Glutamatergic neuron (in vitro differentiated cells): ENCODE results near the gene MIPEP. TPM values are rescaled to one million over a fixed set of nuclear protein-coding genes. Genes with fewer than 3 reads are reported as not detected.

ENCODE experiments used
- DNase-seq: peaks from one replicate; pipeline ENCODE4 v3.0.0; 2022
- H3K27ac Mint-ChIP-seq: one replicate; pipeline ENCODE4 v1.8.0; 2020; ENCODE audit warnings: mild to moderate bottlenecking, mixed read lengths, inconsistent platforms; ENCODE audit not compliant: unreplicated experiment
- H3K27me3 Mint-ChIP-seq: one replicate; pipeline ENCODE4 v1.8.0; 2020; ENCODE audit warnings: mild to moderate bottlenecking, moderate library complexity, mixed read lengths, inconsistent platforms; ENCODE audit not compliant: unreplicated experiment
- H3K36me3 Mint-ChIP-seq: one replicate; pipeline ENCODE4 v1.8.0; 2020; ENCODE audit warnings: mild to moderate bottlenecking, mixed read lengths, inconsistent platforms; ENCODE audit not compliant: unreplicated experiment
- H3K4me1 Mint-ChIP-seq: one replicate; pipeline ENCODE4 v1.8.0; 2020; ENCODE audit warnings: mild to moderate bottlenecking, low read depth, mixed read lengths, inconsistent platforms; ENCODE audit not compliant: unreplicated experiment
- H3K4me3 Mint-ChIP-seq: one replicate; pipeline ENCODE4 v1.8.0; 2020; ENCODE audit warnings: mild to moderate bottlenecking, mixed read lengths, inconsistent platforms; ENCODE audit not compliant: unreplicated experiment
- H3K9me3 Mint-ChIP-seq: one replicate; pipeline ENCODE4 v1.8.0; 2020; ENCODE audit warnings: mild to moderate bottlenecking, moderate library complexity, mixed read lengths, inconsistent platforms; ENCODE audit not compliant: unreplicated experiment
- total RNA-seq: library from RNA; stranded (reverse); fragmentation: NEBNext Ultra II Directional; extraction: Animal tissue kit (Norgen Biotek cat#: 25700); gene quantifications from one replicate; pipeline ENCODE4 v1.2.1, GENCODE V29; 2021; ENCODE audit not compliant: unreplicated experiment
- TF ChIP-seq, protein P1 (sequence below): fragments of 200-600 bp; sonication (generic); IDR thresholded peaks from one replicate; pipeline ENCODE4 v1.5.0; 2021; ENCODE audit not compliant: partially characterized antibody, unreplicated experiment

Gene MIPEP
- total RNA-seq, 1 donor from 2014 or later: 7.1 TPM

DNA sequence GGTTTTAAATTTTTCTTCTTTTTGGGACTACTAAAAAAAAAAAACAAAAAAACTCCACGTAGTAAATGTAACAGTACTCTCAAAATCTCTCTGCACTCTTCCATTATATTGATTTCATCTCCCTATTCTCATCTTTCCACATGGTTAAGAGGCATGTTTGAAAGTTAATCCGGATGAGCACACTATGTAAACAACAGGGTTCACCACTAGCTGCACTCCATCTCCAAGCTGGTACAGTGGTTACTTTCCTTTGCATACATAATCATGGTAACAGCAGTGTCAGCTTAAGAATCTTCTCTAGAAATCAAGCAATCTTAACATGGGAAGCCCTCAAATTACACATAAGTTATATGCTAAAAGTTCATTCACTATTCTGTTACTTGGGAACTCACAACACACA lies 92.6 kb downstream of the MIPEP start:
- Mint-ChIP-seq H3K36me3 (peaks cover 18% of the 10 kb centered on the region), H3K9me3 (no peaks in the 10 kb centered on the region), H3K27ac (no peak overlapping the region), H3K4me3 (no peak overlapping the region), H3K27me3 (no peaks in the 10 kb centered on the region), H3K4me1 (peaks cover 6% of the 10 kb centered on the region)
- TF ChIP-seq, protein P1, sequence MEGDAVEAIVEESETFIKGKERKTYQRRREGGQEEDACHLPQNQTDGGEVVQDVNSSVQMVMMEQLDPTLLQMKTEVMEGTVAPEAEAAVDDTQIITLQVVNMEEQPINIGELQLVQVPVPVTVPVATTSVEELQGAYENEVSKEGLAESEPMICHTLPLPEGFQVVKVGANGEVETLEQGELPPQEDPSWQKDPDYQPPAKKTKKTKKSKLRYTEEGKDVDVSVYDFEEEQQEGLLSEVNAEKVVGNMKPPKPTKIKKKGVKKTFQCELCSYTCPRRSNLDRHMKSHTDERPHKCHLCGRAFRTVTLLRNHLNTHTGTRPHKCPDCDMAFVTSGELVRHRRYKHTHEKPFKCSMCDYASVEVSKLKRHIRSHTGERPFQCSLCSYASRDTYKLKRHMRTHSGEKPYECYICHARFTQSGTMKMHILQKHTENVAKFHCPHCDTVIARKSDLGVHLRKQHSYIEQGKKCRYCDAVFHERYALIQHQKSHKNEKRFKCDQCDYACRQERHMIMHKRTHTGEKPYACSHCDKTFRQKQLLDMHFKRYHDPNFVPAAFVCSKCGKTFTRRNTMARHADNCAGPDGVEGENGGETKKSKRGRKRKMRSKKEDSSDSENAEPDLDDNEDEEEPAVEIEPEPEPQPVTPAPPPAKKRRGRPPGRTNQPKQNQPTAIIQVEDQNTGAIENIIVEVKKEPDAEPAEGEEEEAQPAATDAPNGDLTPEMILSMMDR: no peak
- no peak for DNase-seq

DNA sequence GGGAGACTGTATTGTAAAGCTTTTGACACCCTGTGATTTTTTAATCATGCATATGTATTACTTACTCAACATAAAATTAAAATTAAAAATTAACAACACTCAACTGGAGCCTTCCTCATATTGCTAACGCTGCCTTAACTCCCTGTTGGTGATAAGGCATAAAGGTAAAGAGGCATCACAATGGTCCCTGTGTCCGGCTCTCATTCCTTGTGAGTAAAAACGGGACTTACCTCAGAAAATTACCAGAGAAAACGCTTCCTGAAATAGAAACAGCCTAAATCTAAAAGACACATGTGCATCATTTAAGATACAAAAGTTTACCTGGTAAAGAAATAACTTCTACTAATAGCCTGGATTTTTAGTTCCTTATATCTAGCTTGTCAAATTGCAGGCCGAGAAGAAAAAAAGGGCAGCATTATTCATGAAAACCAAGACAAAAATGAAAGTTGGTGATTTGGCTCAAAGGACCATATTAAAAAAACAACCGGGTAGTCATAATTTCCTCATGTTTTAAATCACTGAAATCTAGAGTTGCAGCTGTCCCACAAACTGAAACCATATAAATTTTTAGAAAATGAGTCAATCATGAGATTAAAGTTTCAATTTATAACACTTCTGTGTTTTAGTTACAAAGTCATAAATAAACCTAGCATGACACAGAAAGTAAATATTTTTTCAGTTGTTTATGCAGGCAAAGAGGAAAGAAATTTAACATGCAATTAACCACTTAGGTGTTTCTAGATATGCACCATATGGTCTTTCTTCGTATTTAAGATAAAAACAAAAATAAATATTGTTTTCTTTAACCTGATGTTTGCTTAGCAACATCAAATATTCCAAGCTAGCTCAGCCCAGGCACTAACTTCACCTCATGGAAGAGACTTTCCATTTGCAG lies 94.7 kb downstream of the MIPEP start:
- no peak for DNase-seq
- Mint-ChIP-seq H3K9me3 (no peaks in the 10 kb centered on the region), H3K27ac (no peak overlapping the region), H3K4me1 (no peaks in the 10 kb centered on the region), H3K36me3 (peaks cover 14% of the 10 kb centered on the region), H3K27me3 (no peaks in the 10 kb centered on the region), H3K4me3 (no peak overlapping the region)
- TF ChIP-seq, protein P1: no peak

DNA sequence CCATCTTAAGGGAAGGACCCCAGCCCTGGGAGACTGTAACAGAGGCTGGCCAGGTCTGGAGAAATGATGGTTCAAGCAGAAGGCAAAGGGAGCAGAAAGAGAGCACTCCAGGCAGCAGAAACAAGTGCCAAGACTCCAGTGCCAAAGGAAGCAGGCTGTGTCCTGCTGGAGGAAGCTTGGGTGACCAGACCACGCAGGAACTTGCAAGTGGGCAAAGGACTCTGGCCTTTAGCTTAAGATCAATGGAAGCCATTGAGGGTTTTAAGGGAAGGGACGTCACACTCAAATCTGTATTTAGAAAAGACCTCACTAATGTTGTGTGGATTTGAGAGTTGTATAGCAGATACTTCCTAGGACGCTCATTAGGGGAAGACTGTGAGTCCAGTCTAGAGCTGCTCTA lies 95.5 kb downstream of the MIPEP start:
- Mint-ChIP-seq H3K36me3 (peaks cover 12% of the 10 kb centered on the region), H3K4me1 (no peaks in the 10 kb centered on the region), H3K27me3 (no peaks in the 10 kb centered on the region), H3K4me3 (no peak overlapping the region), H3K27ac (no peak overlapping the region), H3K9me3 (no peaks in the 10 kb centered on the region)
- TF ChIP-seq, protein P1: no peak
- DNase-seq: no peak

DNA sequence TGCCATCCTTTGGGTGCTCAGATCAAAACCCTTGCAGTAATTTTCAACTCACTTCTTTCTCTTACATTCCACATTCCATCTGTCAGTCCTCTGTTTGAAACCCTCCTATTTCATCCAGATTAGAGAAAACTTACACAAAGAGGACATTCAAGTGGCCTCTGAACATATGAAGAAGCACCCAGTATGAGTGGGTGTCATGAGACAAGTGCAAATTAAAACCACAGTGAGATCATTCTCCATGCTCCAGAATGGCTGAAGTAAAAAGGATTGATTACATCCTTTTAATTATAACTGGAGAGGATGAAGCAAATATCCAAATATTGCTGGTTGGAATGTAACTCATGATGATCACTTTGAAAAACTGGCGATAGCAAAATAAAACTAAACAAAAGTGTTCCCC lies 96.5 kb downstream of the MIPEP start:
- TF ChIP-seq, protein P1: no peak
- DNase-seq: no peak
- Mint-ChIP-seq H3K4me3 (no peak overlapping the region), H3K27me3 (no peaks in the 10 kb centered on the region), H3K4me1 (no peaks in the 10 kb centered on the region), H3K36me3 (peaks cover 7% of the 10 kb centered on the region), H3K27ac (no peak overlapping the region), H3K9me3 (no peaks in the 10 kb centered on the region)

DNA sequence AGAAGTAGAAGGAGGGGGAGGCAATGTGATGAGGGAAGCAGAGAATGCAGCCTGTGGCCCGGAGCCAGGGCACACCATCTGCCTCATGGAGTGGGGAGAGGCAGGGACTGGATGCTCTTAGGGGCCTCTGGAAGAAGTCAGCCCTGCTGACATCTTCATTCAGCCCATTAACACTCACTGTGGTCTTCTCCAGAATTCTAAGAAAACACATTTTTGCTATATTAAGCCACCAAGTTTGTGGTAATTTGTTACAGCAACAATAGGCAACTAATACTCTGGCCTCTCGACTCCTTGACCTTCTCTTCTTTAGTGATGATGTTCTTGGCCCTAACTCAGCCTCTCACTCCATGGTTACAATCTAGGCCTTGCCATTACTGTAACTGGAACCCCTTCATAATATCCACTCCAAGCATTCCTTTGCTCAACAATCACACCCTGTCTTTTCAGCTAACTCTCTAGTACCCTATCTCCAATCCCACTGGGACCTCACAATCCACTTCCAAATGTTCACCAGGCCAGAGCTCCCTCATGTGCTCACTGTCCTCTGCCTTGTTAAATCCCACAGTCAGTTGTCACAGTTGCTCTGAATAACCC lies 98.5 kb downstream of the MIPEP start:
- H3K4me3 Mint-ChIP-seq: no peak overlapping the region
- TF ChIP-seq, protein P1: no peak
- H3K27me3 Mint-ChIP-seq: no peaks in the 10 kb centered on the region
- peaks cover 2% of the 10 kb centered on the region for H3K4me1 Mint-ChIP-seq
- DNase-seq: no peak
- no peaks in the 10 kb centered on the region for H3K36me3 Mint-ChIP-seq
- H3K27ac Mint-ChIP-seq: no peak overlapping the region
- no peaks in the 10 kb centered on the region for H3K9me3 Mint-ChIP-seq
